IMR-90 (cell line): ENCODE measurements around the gene FAM81A. TPM values are rescaled to one million over a fixed set of nuclear protein-coding genes. Genes with fewer than 3 reads are reported as not detected.

Experiments
- ATAC-seq: fragments of 200-7000 bp; cut with Tn5 transposase; 2 replicates; pipeline ENCODE4 v1.9.1; 2020; ENCODE audit warnings: low read depth, mild to moderate bottlenecking, moderate library complexity
- BruUV-seq: library from RNA; stranded (reverse); fragments of 400-500 nt; replicated peaks from 2 replicates; lab custom pipeline; 2021; lab: Mats Ljungman, UMichigan
- CTCF ChIA-PET: fragments of 300-600 bp; formaldehyde crosslinking; extraction: SDS; loops from one replicate; lab custom pipeline; 2021; ENCODE audit warnings: antibody characterized with exemption; lab: Yijun Ruan, JAX
- POLR2A ChIA-PET: fragments of 300-600 bp; sonication (Branson Sonifier 250); formaldehyde crosslinking; loops from one replicate; lab custom pipeline; 2022; ENCODE audit warnings: antibody characterized with exemption; ENCODE audit not compliant: unreplicated experiment; lab: Charles Lee
- DNase-seq: peaks from one replicate; pipeline ENCODE4 v3.0.0; 2013
- H2AFZ ChIP-seq: replicated peaks from 2 replicates; pipeline ENCODE3; 2013; ENCODE audit warnings: low read length, mild to moderate bottlenecking; ENCODE audit not compliant: poor library complexity
- H2AK5ac ChIP-seq: 2 replicates; pipeline ENCODE4 v1.6.1; 2013; ENCODE audit warnings: low read depth, low read length, inconsistent platforms
- H2AK9ac ChIP-seq: replicated peaks from 2 replicates; pipeline ENCODE3; 2013; ENCODE audit warnings: mild to moderate bottlenecking, low read depth, low read length, moderate library complexity; ENCODE audit not compliant: poor library complexity
- H2BK120ac ChIP-seq: 2 replicates; pipeline ENCODE4 v1.6.1; 2013; ENCODE audit warnings: low read depth, low read length, inconsistent platforms
- H2BK15ac ChIP-seq: 3 replicates; pipeline ENCODE4 v1.6.1; 2013; ENCODE audit warnings: low read depth, low read length, inconsistent platforms
- H2BK20ac ChIP-seq: 2 replicates; pipeline ENCODE4 v1.6.1; 2013; ENCODE audit warnings: low read depth, mild to moderate bottlenecking, inconsistent platforms, low read length, moderate library complexity
- H2BK5ac ChIP-seq: 2 replicates; pipeline ENCODE4 v1.6.1; 2013; ENCODE audit warnings: mild to moderate bottlenecking, low read depth, low read length, inconsistent platforms; ENCODE audit not compliant: poor library complexity, severe bottlenecking
- H3K14ac ChIP-seq: replicated peaks from 2 replicates; pipeline ENCODE4 v1.6.1; 2013; ENCODE audit warnings: low read depth, low read length, inconsistent platforms
- H3K18ac ChIP-seq: 2 replicates; pipeline ENCODE4 v1.6.1; 2013; ENCODE audit warnings: low read depth, low read length, control low read depth
- H3K23ac ChIP-seq: 2 replicates; pipeline ENCODE4 v1.6.1; 2013; ENCODE audit warnings: low read depth, low read length, inconsistent platforms
- H3K27ac ChIP-seq: 2 replicates; pipeline ENCODE4 v1.5.1; 2013; ENCODE audit warnings: mild to moderate bottlenecking, control low read depth, low read length; ENCODE audit not compliant: insufficient read depth
- H3K27me3 ChIP-seq: 2 replicates; pipeline ENCODE4 v1.6.1; 2013; ENCODE audit warnings: low read length; ENCODE audit not compliant: control insufficient read depth, insufficient read depth
- H3K36me3 ChIP-seq: 2 replicates; pipeline ENCODE4 v1.6.1; 2013; ENCODE audit warnings: low read length, mixed read lengths; ENCODE audit not compliant: control insufficient read depth, insufficient read depth
- H3K4ac ChIP-seq: 2 replicates; pipeline ENCODE4 v1.6.1; 2013; ENCODE audit warnings: low read depth, low read length, inconsistent platforms
- H3K4me1 ChIP-seq: 2 replicates; pipeline ENCODE4 v1.6.1; 2013; ENCODE audit warnings: low read length, mixed read lengths; ENCODE audit not compliant: control insufficient read depth, insufficient read depth
- H3K4me2 ChIP-seq: 2 replicates; pipeline ENCODE4 v1.6.1; 2013; ENCODE audit warnings: low read depth, mild to moderate bottlenecking, control low read depth, low read length, moderate library complexity
- H3K4me3 ChIP-seq: 2 replicates; pipeline ENCODE4 v1.5.1; 2013; ENCODE audit warnings: low read depth, mild to moderate bottlenecking, control low read depth, low read length, moderate library complexity; ENCODE audit not compliant: insufficient read depth
- H3K56ac ChIP-seq: 2 replicates; pipeline ENCODE4 v1.6.1; 2013; ENCODE audit warnings: low read length, inconsistent platforms; ENCODE audit not compliant: insufficient read depth; ENCODE audit errors: extremely low read depth
- H3K79me1 ChIP-seq, 2 experiments: 2 replicates each; pipeline ENCODE4 v1.6.1; 2013; ENCODE audit warnings: low read length in 2 of 2, inconsistent platforms in 1 of 2, low read depth in 1 of 2
- H3K9ac ChIP-seq: 2 replicates; pipeline ENCODE4 v1.6.1; 2013; ENCODE audit warnings: low read depth, low read length, control low read depth
- H3K9me1 ChIP-seq: 2 replicates; pipeline ENCODE4 v1.6.1; 2013; ENCODE audit warnings: low read length, inconsistent platforms; ENCODE audit not compliant: insufficient read depth
- H3K9me3 ChIP-seq: 2 replicates; pipeline ENCODE4 v1.6.1; 2013; ENCODE audit warnings: low read length; ENCODE audit not compliant: control insufficient read depth, insufficient read depth
- H4K20me1 ChIP-seq: 2 replicates; pipeline ENCODE4 v1.6.1; 2013; ENCODE audit warnings: low read length, inconsistent platforms; ENCODE audit not compliant: insufficient read depth
- H4K5ac ChIP-seq: 2 replicates; pipeline ENCODE4 v1.6.1; 2013; ENCODE audit warnings: mild to moderate bottlenecking, low read depth, low read length, control low read depth
- H4K8ac ChIP-seq, 2 experiments: 2 replicates each; pipeline ENCODE4 v1.6.1; 2013; ENCODE audit warnings: low read depth in 2 of 2, low read length in 2 of 2, control low read depth in 1 of 2, inconsistent platforms in 1 of 2
- H4K91ac ChIP-seq: 2 replicates; pipeline ENCODE4 v1.6.1; 2013; ENCODE audit warnings: low read depth, low read length, inconsistent platforms; ENCODE audit not compliant: insufficient read depth
- BHLHE40 ChIP-seq: fragments of 150-350 bp; IDR thresholded peaks from 2 replicates; pipeline ENCODE4 v1.6.1; 2016; ENCODE audit warnings: mild to moderate bottlenecking, low read depth, low read length
- FOS ChIP-seq: fragments of 150-350 bp; IDR thresholded peaks from 2 replicates; pipeline ENCODE4 v1.6.1; 2016; ENCODE audit warnings: low read depth, low read length
- MAFK ChIP-seq: IDR thresholded peaks from 2 replicates; pipeline ENCODE4 v1.6.1; 2012; ENCODE audit warnings: low read depth, low read length, improper control_type of control experiment
- MAZ ChIP-seq: IDR thresholded peaks from 2 replicates; pipeline ENCODE4 v1.6.1; 2012; ENCODE audit warnings: low read depth, mild to moderate bottlenecking, low read length, improper control_type of control experiment, moderate library complexity, borderline replicate concordance
- RAD21 ChIP-seq: IDR thresholded peaks from 2 replicates; pipeline ENCODE4 v1.6.1; 2012; ENCODE audit warnings: low read length, improper control_type of control experiment
- RCOR1 ChIP-seq: IDR thresholded peaks from 2 replicates; pipeline ENCODE4 v1.6.1; 2012; ENCODE audit warnings: mild to moderate bottlenecking, low read length, improper control_type of control experiment; ENCODE audit not compliant: insufficient replicate concordance
- RFX5 ChIP-seq: IDR thresholded peaks from 2 replicates; pipeline ENCODE4 v1.8.0; 2012; ENCODE audit warnings: low read depth, mild to moderate bottlenecking, low read length, moderate library complexity
- WGBS, 2 experiments: methylation state at CpG; one replicate each; pipeline versions ENCODE4 v1.1.5 to v1.1.7; 2013; ENCODE audit warnings: missing lambda C conversion rate in 2 of 2; ENCODE audit not compliant: insufficient read length in 1 of 2; ENCODE audit errors: extremely low coverage in 2 of 2; 5-methylcytosine and 5-hydroxymethylcytosine counted together
- dilution Hi-C: fragments of 300-500 bp; cut with HindIII; formaldehyde crosslinking; loops from one replicate; pipeline ENCODE4 v1.14.3; 2018; ENCODE audit warnings: low sequenced_read_pairs; ENCODE audit not compliant: unreplicated experiment
- in situ Hi-C: fragments of 300-500 bp; cut with MboI; formaldehyde crosslinking; loops from 3 replicates; pipeline ENCODE4 v1.14.3; 2019; ENCODE audit warnings: low sequenced_read_pairs, inconsistent platforms, mixed read lengths
- intact Hi-C: fragments of 100-400 bp; cut with micrococcal nuclease; formaldehyde crosslinking; loops from 2 replicates; pipeline ENCODE4 v1.10.0; 2022
- polyA plus RNA-seq, 3 experiments: library from polyadenylated mRNA; depleted of rRNA; stranded (reverse); fragments of >200 nt; gene quantifications; 2 replicates each; pipeline ENCODE4 v1.2.3, GENCODE V29; 2012; ENCODE audit warnings: low replicate concordance in 1 of 3
- total RNA-seq: library from RNA; depleted of rRNA; stranded (reverse); fragments of >200 nt; gene quantifications from 2 replicates; pipeline ENCODE4 v1.2.3, GENCODE V29; 2012

The FAM81A gene
- total and polyA plus RNA-seq, 2 of the 4 experiments (the other 2 are of a cell fraction) = not detected

- in situ Hi-C loops = no loop called here
- no peak overlapping the region for H3K9ac ChIP-seq
- no peak for ATAC-seq
Observed at GRCh38 chr15:59570315-59570714, 132.3 kb downstream of the FAM81A start.

More at GRCh38 chr15:59570315-59570714, 132.3 kb downstream of the FAM81A start:
- no peaks in the 10 kb centered on the region for H3K9me1 ChIP-seq
- no peaks in the 10 kb centered on the region for H3K36me3 ChIP-seq
- no peak overlapping the region for H2BK120ac ChIP-seq
- no peak overlapping the region for H3K4me3 ChIP-seq
- no peak for DNase-seq
- H3K27ac ChIP-seq = no peak overlapping the region
- WGBS, 2 experiments = 47% methylated on average over 2 of the region's 3 CpGs; no CpG with 5 or more reads in 1 of the 2 experiments
- no peaks in the 10 kb centered on the region for H3K9me3 ChIP-seq
- H3K27me3 ChIP-seq = peaks cover 8% of the 10 kb centered on the region
- no peak overlapping the region for H3K23ac ChIP-seq
- H3K56ac ChIP-seq = no peak overlapping the region
- no peak overlapping the region for H4K91ac ChIP-seq
- H3K18ac ChIP-seq = no peak overlapping the region
- H4K8ac ChIP-seq = no peak overlapping the region
- dilution Hi-C loops (no loop called here), intact Hi-C loops (no loop called here)
- no peak overlapping the region for H4K5ac ChIP-seq
- H3K4ac ChIP-seq = no peak overlapping the region
- no TSS peak for BruUV-seq
- H2BK20ac ChIP-seq = no peak overlapping the region
- H3K79me1 ChIP-seq = no peaks in the 10 kb centered on the region
- H2AK5ac ChIP-seq = no peak overlapping the region
- H3K4me2 ChIP-seq = no peak overlapping the region
- H4K20me1 ChIP-seq = no peaks in the 10 kb centered on the region
- CTCF ChIA-PET = no interaction called here
- no peaks in the 10 kb centered on the region for H3K4me1 ChIP-seq
- no peak overlapping the region for H2AK9ac ChIP-seq
- POLR2A ChIA-PET = no interaction called here
- H3K14ac ChIP-seq = no peak overlapping the region
- no peak overlapping the region for H2AFZ ChIP-seq
- H2BK5ac ChIP-seq = no peak overlapping the region
- TF ChIP-seq FOS (no peak), RFX5 (no peak), MAFK (no peak), MAZ (no peak), RAD21 (no peak), BHLHE40 (no peak), RCOR1 (no peak)
- no peak overlapping the region for H2BK15ac ChIP-seq
